H1 (cell line): Measurements from ENCODE around the gene SYTL1. TPM values are rescaled to one million over a fixed set of nuclear protein-coding genes. Genes with fewer than 3 reads are reported as not detected.

Source experiments
- CTCF ChIA-PET: fragments of 300-600 bp; sonication (Branson Sonifier 250); formaldehyde crosslinking; loops from one replicate; lab custom pipeline; 2021; ENCODE audit not compliant: partially characterized antibody; lab: Charles Lee
- POLR2A ChIA-PET: fragments of 300-600 bp; sonication (Branson Sonifier 250); formaldehyde crosslinking; loops from one replicate; lab custom pipeline; 2021; ENCODE audit warnings: inconsistent platforms; ENCODE audit not compliant: partially characterized antibody; lab: Charles Lee
- DNase-seq, 2 experiments: peaks; one replicate each; pipeline versions ENCODE4 v3.0.0 to v3.0.0-alpha.2; 2010 to 2022; ENCODE audit warnings: low spot score in 2 of 2, low read depth in 1 of 2, mixed read lengths in 1 of 2
- FAIRE-seq: peaks from 2 replicates; lab custom pipeline; 2011; peaks lifted over from hg19 to GRCh38; lab: Jason Lieb, UNC
- H2AFZ ChIP-seq: 2 replicates; pipeline ENCODE4 v1.8.1; 2012; ENCODE audit warnings: low read length, inconsistent platforms
- H2AK5ac ChIP-seq: 2 replicates; pipeline ENCODE4 v1.6.1; 2013; ENCODE audit warnings: low read depth, low read length
- H2BK120ac ChIP-seq: replicated peaks from 2 replicates; pipeline ENCODE3; 2013; ENCODE audit warnings: low read depth, low read length, inconsistent platforms
- H2BK12ac ChIP-seq: 2 replicates; pipeline ENCODE4 v1.6.1; 2013; ENCODE audit warnings: low read depth, low read length
- H2BK15ac ChIP-seq: 2 replicates; pipeline ENCODE4 v1.6.1; 2013; ENCODE audit warnings: low read length
- H2BK20ac ChIP-seq: 2 replicates; pipeline ENCODE4 v1.6.1; 2013; ENCODE audit warnings: low read length
- H2BK5ac ChIP-seq: 2 replicates; pipeline ENCODE4 v1.6.1; 2013; ENCODE audit warnings: low read depth, low read length
- H3K14ac ChIP-seq: 2 replicates; pipeline ENCODE4 v1.6.1; 2013; ENCODE audit warnings: inconsistent platforms; ENCODE audit not compliant: insufficient read length
- H3K18ac ChIP-seq: 2 replicates; pipeline ENCODE4 v1.6.1; 2013; ENCODE audit warnings: low read length; ENCODE audit errors: extremely low read depth
- H3K23ac ChIP-seq: 2 replicates; pipeline ENCODE4 v1.6.1; 2013; ENCODE audit warnings: inconsistent platforms; ENCODE audit not compliant: insufficient read length
- H3K23me2 ChIP-seq: 2 replicates; pipeline ENCODE4 v1.6.1; 2013; ENCODE audit warnings: low read depth, low read length
- H3K27ac ChIP-seq: 2 replicates; pipeline ENCODE4 v1.6.1; 2011; ENCODE audit warnings: low read depth, low read length, inconsistent platforms
- H3K27me3 ChIP-seq, 4 experiments: replicated peaks in 1 of 4; 1 replicate in 1 of 4; 2 replicates in 3 of 4; pipeline versions ENCODE4 v1.6.1 to v1.8.1; 2011 to 2013; ENCODE audit warnings: low read length in 3 of 4, mild to moderate bottlenecking in 3 of 4, inconsistent platforms in 2 of 4, mixed read lengths in 2 of 4, moderate library complexity in 1 of 4; ENCODE audit not compliant: control insufficient read depth in 3 of 4, insufficient read depth in 3 of 4; ENCODE audit errors: extremely low read depth in 1 of 4
- H3K36me3 ChIP-seq, 4 experiments: 2 replicates each; pipeline versions ENCODE4 v1.6.1 to v1.8.1; 2011 to 2013; ENCODE audit warnings: mild to moderate bottlenecking in 4 of 4, low read length in 3 of 4, moderate library complexity in 2 of 4, control low read depth in 1 of 4, inconsistent platforms in 1 of 4; ENCODE audit not compliant: insufficient read depth in 4 of 4, control insufficient read depth in 2 of 4
- H3K4ac ChIP-seq: replicated peaks from 2 replicates; pipeline ENCODE3; 2013; ENCODE audit warnings: low read length, low read depth, mixed read lengths, inconsistent platforms; ENCODE audit not compliant: insufficient read length
- H3K4me1 ChIP-seq, 4 experiments: replicated peaks in 1 of 4; 1 replicate in 1 of 4; 2 replicates in 3 of 4; pipeline versions ENCODE4 v1.6.1 to v1.8.1; 2011 to 2013; ENCODE audit warnings: low read length in 3 of 4, inconsistent platforms in 2 of 4, mixed read lengths in 1 of 4; ENCODE audit not compliant: insufficient read depth in 4 of 4, control insufficient read depth in 3 of 4
- H3K4me2 ChIP-seq, 2 experiments: 2 replicates each; pipeline versions ENCODE4 v1.6.1 to v1.8.1; 2011 to 2013; ENCODE audit warnings: low read depth in 2 of 2, low read length in 2 of 2, control low read depth in 1 of 2, inconsistent platforms in 1 of 2, mild to moderate bottlenecking in 1 of 2; ENCODE audit not compliant: insufficient read depth in 1 of 2
- H3K4me3 ChIP-seq, 4 experiments: fragments of 200-600, 300-600 bp in 1 of 4; sonication (generic), shearing (Covaris generic), sonication (Bioruptor Twin) in 1 of 4; 2 replicates each; pipeline versions ENCODE4 v1.5.1 to v1.8.1; 2011 to 2016; ENCODE audit warnings: low read length in 4 of 4, low read depth in 3 of 4, control low read depth in 2 of 4, inconsistent platforms in 2 of 4, mild to moderate bottlenecking in 2 of 4, mixed read lengths in 1 of 4, moderate library complexity in 1 of 4; ENCODE audit not compliant: insufficient read depth in 2 of 4; ENCODE audit errors: extremely low read depth in 1 of 4
- H3K56ac ChIP-seq: replicated peaks from 2 replicates; pipeline ENCODE3; 2013; ENCODE audit warnings: low read depth, mild to moderate bottlenecking, mixed read lengths, low read length, inconsistent platforms; ENCODE audit not compliant: insufficient read length
- H3K79me1 ChIP-seq: 2 replicates; pipeline ENCODE4 v1.6.1; 2013; ENCODE audit warnings: low read depth, low read length, control low read depth
- H3K79me2 ChIP-seq, 2 experiments: 2 replicates each; pipeline versions ENCODE4 v1.6.1 to v1.8.1; 2012 to 2013; ENCODE audit warnings: low read length in 2 of 2, mild to moderate bottlenecking in 2 of 2, inconsistent platforms in 1 of 2; ENCODE audit not compliant: insufficient read depth in 2 of 2, control insufficient read depth in 1 of 2
- H3K9ac ChIP-seq, 4 experiments: replicated peaks in 1 of 4; 1 replicate in 1 of 4; 2 replicates in 3 of 4; pipeline versions ENCODE4 v1.6.1 to v1.8.1; 2011 to 2013; ENCODE audit warnings: low read depth in 3 of 4, low read length in 3 of 4, control low read depth in 2 of 4, mild to moderate bottlenecking in 2 of 4, moderate library complexity in 2 of 4, inconsistent platforms in 1 of 4; ENCODE audit errors: extremely low read depth in 1 of 4
- H3K9me3 ChIP-seq, 2 experiments: 2 replicates each; pipeline versions ENCODE4 v1.6.1 to v1.8.1; 2012 to 2013; ENCODE audit warnings: mild to moderate bottlenecking in 2 of 2, moderate library complexity in 2 of 2, control low read depth in 1 of 2, inconsistent platforms in 1 of 2, low read depth in 1 of 2, low read length in 1 of 2, mixed read lengths in 1 of 2; ENCODE audit not compliant: insufficient read depth in 2 of 2
- H4K20me1 ChIP-seq, 2 experiments: replicated peaks in 1 of 2; 2 replicates each; pipeline versions ENCODE3 to v1.8.1; 2011 to 2013; ENCODE audit warnings: inconsistent platforms in 2 of 2, low read length in 2 of 2, mild to moderate bottlenecking in 1 of 2; ENCODE audit not compliant: insufficient read depth in 2 of 2, control insufficient read depth in 1 of 2
- H4K5ac ChIP-seq: 2 replicates; pipeline ENCODE4 v1.6.1; 2013; ENCODE audit warnings: low read length, low read depth, mixed read lengths, inconsistent platforms; ENCODE audit not compliant: insufficient read length
- H4K8ac ChIP-seq: 2 replicates; pipeline ENCODE4 v1.8.0; 2013; ENCODE audit warnings: mild to moderate bottlenecking, moderate library complexity, low read length, inconsistent platforms; ENCODE audit not compliant: insufficient read depth; ENCODE audit errors: extremely low read depth
- H4K91ac ChIP-seq: replicated peaks from 2 replicates; pipeline ENCODE3; 2013; ENCODE audit warnings: low read length, mixed read lengths, inconsistent platforms; ENCODE audit not compliant: insufficient read length
- CBX5 ChIP-seq: fragments of 300-800, 300-1000 bp; sonication (generic); IDR thresholded peaks from 2 replicates; pipeline ENCODE4 v1.7.1; 2016; ENCODE audit warnings: antibody characterized with exemption, low read length, low read depth
- HDAC2 ChIP-seq, 2 experiments: fragments of 300-600 bp in 1 of 2; sonication (generic) in 1 of 2; IDR thresholded peaks; 2 replicates each; pipeline ENCODE4 v1.6.1; 2011 to 2012; ENCODE audit warnings: low read depth in 2 of 2, low read length in 2 of 2, mild to moderate bottlenecking in 2 of 2, moderate library complexity in 2 of 2, borderline replicate concordance in 1 of 2, inconsistent platforms in 1 of 2
- KDM5A ChIP-seq: fragments of 200-600 bp; IDR thresholded peaks from 2 replicates; pipeline ENCODE4 v1.7.1; 2012; ENCODE audit warnings: mild to moderate bottlenecking, low read length, inconsistent platforms, mixed read lengths
- PHF8 ChIP-seq: fragments of 200-600 bp; sonication (generic); conservative IDR thresholded peaks from 2 replicates; pipeline ENCODE4 v1.7.1; 2012; ENCODE audit warnings: low read depth, mild to moderate bottlenecking, inconsistent platforms, low read length, moderate library complexity
- POU5F1 ChIP-seq: IDR thresholded peaks from 2 replicates; pipeline ENCODE4 v1.6.1; 2011; ENCODE audit warnings: low read depth, mild to moderate bottlenecking, low read length, moderate library complexity
- TAF1 ChIP-seq: IDR thresholded peaks from 2 replicates; pipeline ENCODE4 v1.6.1; 2011; ENCODE audit warnings: mild to moderate bottlenecking, low read depth, low read length
- TCF12 ChIP-seq: IDR thresholded peaks from 2 replicates; pipeline ENCODE4 v1.6.1; 2011; ENCODE audit warnings: low read depth, mild to moderate bottlenecking, low read length
- TEAD4 ChIP-seq: IDR thresholded peaks from 2 replicates; pipeline ENCODE4 v1.6.1; 2012; ENCODE audit warnings: low read depth, low read length, inconsistent platforms, mixed read lengths
- USF2 ChIP-seq: IDR thresholded peaks from 2 replicates; pipeline ENCODE4 v1.6.1; 2011; ENCODE audit warnings: low read length, improper control_type of control experiment
- WGBS, 2 experiments: shearing (Covaris generic) in 1 of 2; methylation state at CpG; one replicate each; pipeline versions ENCODE4 v1.1.6 to v1.1.7; 2013 to 2015; ENCODE audit warnings: low lambda C conversion rate in 2 of 2, mixed read lengths in 2 of 2, inconsistent platforms in 1 of 2, low coverage in 1 of 2, missing lambda C conversion rate in 1 of 2; ENCODE audit not compliant: insufficient replicate concordance in 2 of 2, insufficient coverage in 1 of 2, insufficient read length in 1 of 2; ENCODE audit errors: extremely low coverage in 1 of 2, missing lambda C conversion rate in 1 of 2; 5-methylcytosine and 5-hydroxymethylcytosine counted together
- polyA plus RNA-seq, 7 experiments: library from polyadenylated mRNA; depleted of rRNA in 3 of 7; stranded (reverse) in 5 of 7; unstranded in 2 of 7; fragments of >200 nt in 5 of 7; fragments of 200-250 nt in 2 of 7; gene quantifications; 1 replicate in 5 of 7; 2 replicates in 1 of 7; 4 replicates in 1 of 7; pipeline versions ENCODE4 v1.2.1 to v1.2.3, GENCODE V29; 2011 to 2013; ENCODE audit warnings: missing spikeins in 2 of 7, mixed read lengths in 2 of 7
- total RNA-seq: library from RNA; stranded (reverse); fragmentation: NEBNext Ultra II Directional; extraction: Animal tissue kit (Norgen Biotek cat#: 25700); gene quantifications from 2 replicates; pipeline ENCODE4 v1.2.1, GENCODE V29; 2021

The SYTL1 gene
- total and polyA plus RNA-seq, 2 of the 8 experiments (the other 6 are each of a cell fraction or from before 2014, with no cell fraction given), result 6.4 to 19.5 TPM

GRCh38 chr1:27366411-27367159, 24.8 kb downstream of the SYTL1 start, which contains the start of gene MAP3K6:
TSS of gene MAP3K6 (minus strand) at chr1:27366961. CDS start at chr1:27366597, 364 bp downstream.
- H3K14ac ChIP-seq, result no peak within 1 kb of the TSS
- peak within 1 kb of the TSS; percentile 85 for H2BK120ac ChIP-seq
- H4K5ac ChIP-seq, result peak within 1 kb of the TSS; percentile 62
- FAIRE-seq (no peak), DNase-seq (peak in 1 of 2 experiments; percentile 85)
- H2BK12ac ChIP-seq, result peak within 1 kb of the TSS; percentile 1; the same call in 1 of the 2 replicates
- H3K9me3 ChIP-seq, result no peaks in the 10 kb centered on the region
- 1% methylated on average over 55 of the region's 67 CpGs; no CpG with 5 or more reads in 1 of the 2 experiments for WGBS, 2 experiments
- ChIA-PET CTCF (interaction anchor here (0.6 to 28.8 kb wide), 18 partner anchors 10 to 303 kb away, joined by 3 to 625 read pairs (median 8); partner anchors contain the start of genes CD164L2, FCN3 and GPR3), POLR2A (interaction anchor here (0.8 to 10.3 kb wide), 13 partner anchors 13 to 335 kb away, joined by 3 to 101 read pairs (median 4); partner anchors contain the start of gene CD164L2)
- peaks cover 3 to 16% (median 6%) of the 10 kb centered on the region in 4 experiments for H3K4me1 ChIP-seq
- no peaks in the 10 kb centered on the region for H3K79me1 ChIP-seq
- H2BK15ac ChIP-seq, result peak within 1 kb of the TSS; percentile 76; the same call in 1 of the 2 replicates
- peak within 1 kb of the TSS; percentile 85 to 97 for H3K4me2 ChIP-seq
- peaks cover 0 to 2% of the 10 kb centered on the region in 2 experiments for H4K20me1 ChIP-seq
- H2AFZ ChIP-seq, result peak within 1 kb of the TSS; percentile 80; the same call in 1 of the 2 replicates
- peak within 1 kb of the TSS; percentile 45; the same call in 1 of the 2 replicates for H2BK5ac ChIP-seq
- peak within 1 kb of the TSS; percentile 62 to 71 (median 64) for H3K4me3 ChIP-seq
- H4K8ac ChIP-seq, result peak within 1 kb of the TSS; percentile 12; the same call in 1 of the 2 replicates
- H3K23me2 ChIP-seq, result peaks cover 2% of the 10 kb centered on the region; the same call in 1 of the 2 replicates
- no peaks in the 10 kb centered on the region for H3K79me2 ChIP-seq
- H3K36me3 ChIP-seq, result no peaks in the 10 kb centered on the region
- H3K4ac ChIP-seq, result no peak within 1 kb of the TSS
- no peak within 1 kb of the TSS; the same call in 1 of the 2 replicates for H2AK5ac ChIP-seq
- peak within 1 kb of the TSS; percentile 13 for H3K56ac ChIP-seq
- peak within 1 kb of the TSS; percentile 79 for H4K91ac ChIP-seq
- H3K18ac ChIP-seq, result peak within 1 kb of the TSS; percentile 84
- H3K9ac ChIP-seq, result peak within 1 kb of the TSS; percentile 38 to 73 (median 50)
- 0 out of 2 replicates have a peak within 1 kb of the TSS, but pooled peaks have one; percentile 68 for H2BK20ac ChIP-seq
- H3K27me3 ChIP-seq, result peaks cover 0 to 5% (median 2%) of the 10 kb centered on the region in 4 experiments; a peak in 5 of 7 replicates
- no peak within 1 kb of the TSS for H3K23ac ChIP-seq
- peak within 1 kb of the TSS; percentile 27; the same call in 1 of the 2 replicates for H3K27ac ChIP-seq
- TF ChIP-seq TCF12 (no peak), PHF8 (peak; percentile 18; the same call in 1 of the 2 replicates), TEAD4 (peak; percentile 26; the same call in 1 of the 2 replicates), HDAC2 (IDR thresholded peaks at IDR 0.05; ENCODE audit: borderline replicate concordance in 1 of 2, low read depth in 2 of 2, low read length in 2 of 2) (peak in 1 of 2 experiments; percentile 16; a peak in 1 of 4 replicates), KDM5A (no peak), USF2 (no peak), CBX5 (no peak), POU5F1 (no peak), TAF1 (no peak)
